Large intestine (tissue), 12 donors: ENCODE results near the gene SMTN. TPM values are rescaled to one million over a fixed set of nuclear protein-coding genes. Genes with fewer than 3 reads are reported as not detected.
A peak's percentile ranks its signal among the peaks of the same experiment; 100 is the strongest.

Source experiments
- DNase-seq, 2 donors: peaks; one replicate each; pipeline versions ENCODE4 v3.0.0 to v3.0.0-alpha.2; 2013
- H3K27ac ChIP-seq: one replicate; pipeline ENCODE4 v1.5.1; 2013; ENCODE audit warnings: low read length
- H3K27me3 ChIP-seq: 2 replicates; pipeline ENCODE4 v1.6.1; 2013; ENCODE audit warnings: low read length; ENCODE audit not compliant: control insufficient read depth, insufficient read depth
- H3K36me3 ChIP-seq: 2 replicates; pipeline ENCODE4 v1.6.1; 2013; ENCODE audit warnings: low read length; ENCODE audit not compliant: control insufficient read depth, insufficient read depth
- H3K4me1 ChIP-seq: one replicate; pipeline ENCODE4 v1.6.1; 2013; ENCODE audit warnings: low read length; ENCODE audit not compliant: control insufficient read depth, insufficient read depth
- H3K4me3 ChIP-seq: one replicate; pipeline ENCODE4 v1.5.1; 2013; ENCODE audit warnings: low read length
- H3K9me3 ChIP-seq: one replicate; pipeline ENCODE4 v1.6.1; 2013; ENCODE audit warnings: mild to moderate bottlenecking, low read depth, low read length, moderate library complexity; ENCODE audit not compliant: control insufficient read depth
- WGBS: methylation state at CpG from one replicate; pipeline ENCODE4 v1.1.5; 2013; ENCODE audit warnings: low lambda C conversion rate; ENCODE audit not compliant: insufficient coverage; 5-methylcytosine and 5-hydroxymethylcytosine counted together
- long read RNA-seq, 11 donors: transcript quantifications; one replicate each; lab custom pipeline, GENCODE V29; 2026
- polyA plus RNA-seq: library from polyadenylated mRNA; unstranded; fragments of 120-200 nt; gene quantifications from one replicate; pipeline ENCODE4 v1.2.1, GENCODE V29; 2013

The SMTN gene
- 96.3 TPM for polyA plus RNA-seq
- long read RNA-seq, donor 1, partial matches to known transcripts = 0 of 4 reads
- long read RNA-seq, donor 1, other reads (novel, unspliced or antisense) = 0 of 4 reads
- long read RNA-seq, donor 2, partial matches to known transcripts = 12 of 17 reads
- long read RNA-seq, donor 2, other reads (novel, unspliced or antisense) = 0 of 17 reads
- long read RNA-seq, donor 3, partial matches to known transcripts = 17 of 24 reads
- long read RNA-seq, donor 3, other reads (novel, unspliced or antisense) = 0 of 24 reads
- long read RNA-seq, donor 4 = 0 reads
- long read RNA-seq, donor 5, partial matches to known transcripts = 0 of 5 reads
- long read RNA-seq, donor 5, other reads (novel, unspliced or antisense) = 0 of 5 reads
- long read RNA-seq, donor 6, partial matches to known transcripts = 29 of 35 reads
- long read RNA-seq, donor 6, other reads (novel, unspliced or antisense) = 0 of 35 reads
- long read RNA-seq, donor 7, transcript SMTN-214 (4 exons, 576 nt) = major isoform, 5 of 29 reads
- long read RNA-seq, donor 7, partial matches to known transcripts = 18 of 29 reads
- long read RNA-seq, donor 7, other reads (novel, unspliced or antisense) = 0 of 29 reads
- long read RNA-seq, donor 8, partial matches to known transcripts = 21 of 31 reads
- long read RNA-seq, donor 8, other reads (novel, unspliced or antisense) = 0 of 31 reads
- long read RNA-seq, donor 9, partial matches to known transcripts = 0 of 2 reads
- long read RNA-seq, donor 9, other reads (novel, unspliced or antisense) = 0 of 2 reads
- long read RNA-seq, donor 10, partial matches to known transcripts = 6 of 11 reads
- long read RNA-seq, donor 10, other reads (novel, unspliced or antisense) = 0 of 11 reads
- long read RNA-seq, donor 11, partial matches to known transcripts = 12 of 17 reads
- long read RNA-seq, donor 11, other reads (novel, unspliced or antisense) = 0 of 17 reads

GRCh38 chr22:31080848-31081649, at the start of gene SMTN:
Gene SMTN, plus strand, starts transcription at chr22:31081318. Its CDS starts 1,941 bp downstream, at chr22:31083259.
- peak; percentile 94 to 96 for DNase-seq
- Histone ChIP-seq H3K27ac (peak within 1 kb of the TSS; percentile 87), H3K4me3 (peak within 1 kb of the TSS; percentile 92), H3K9me3 (no peaks in the 10 kb centered on the region), H3K4me1 (peaks cover 58% of the 10 kb centered on the region), H3K36me3 (peaks cover 19% of the 10 kb centered on the region), H3K27me3 (no peaks in the 10 kb centered on the region)
- WGBS = no CpG with 5 or more reads among the region's 63 CpGs

- Histone ChIP-seq H3K27me3 (no peaks in the 10 kb centered on the region), H3K9me3 (no peaks in the 10 kb centered on the region), H3K27ac (peak overlapping the region; percentile 76), H3K4me3 (no peak overlapping the region), H3K4me1 (peaks cover 8% of the 10 kb centered on the region), H3K36me3 (no peaks in the 10 kb centered on the region)
- peak; percentile 41 to 48 for DNase-seq
- 80% methylated on average over 2 of the region's 20 CpGs for WGBS
These were observed 44.2 kb upstream of the SMTN start for GRCh38 chr22:31036671-31037550.

DNA sequence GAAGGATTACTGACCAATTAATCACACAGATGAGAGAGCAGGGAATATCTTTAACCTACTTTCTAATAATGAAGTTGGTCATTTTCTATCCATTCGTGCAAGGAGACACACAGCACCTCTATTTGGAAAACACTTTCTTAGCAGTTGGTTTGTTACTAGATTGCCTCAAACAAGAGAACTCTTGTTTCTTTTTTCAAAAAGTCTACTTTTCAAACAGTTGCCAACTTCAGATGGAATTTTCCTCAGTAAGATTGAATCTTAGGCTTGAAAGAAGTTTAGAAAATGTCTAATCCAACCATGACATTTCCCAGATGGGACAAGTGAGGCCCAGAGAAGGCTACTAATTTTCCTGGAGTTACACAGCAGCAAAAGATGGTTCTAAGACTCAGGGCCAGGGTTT, 42.4 kb upstream of the SMTN start:
- Histone ChIP-seq H3K9me3 (no peaks in the 10 kb centered on the region), H3K4me3 (no peak overlapping the region), H3K27ac (peak overlapping the region; percentile 77)

DNA sequence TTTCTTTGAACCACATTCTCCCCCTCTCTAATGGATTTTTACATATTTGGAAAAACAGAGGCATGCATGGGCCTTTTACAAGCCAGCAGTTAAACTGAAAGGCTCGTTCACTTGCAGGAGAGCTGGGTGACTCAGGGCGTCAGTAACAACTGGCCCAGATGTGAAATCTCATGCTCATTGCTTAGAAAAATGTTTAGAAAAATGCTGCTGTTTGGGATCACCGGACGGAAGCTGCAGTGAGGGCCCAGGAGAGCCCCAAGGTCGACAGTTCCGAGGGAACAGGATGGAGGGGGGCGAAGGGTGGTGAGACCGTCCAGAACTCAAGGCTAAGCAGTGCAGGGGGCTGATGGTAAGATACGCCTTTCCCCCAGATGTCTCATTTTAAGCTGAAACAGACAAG, 41.7 kb upstream of the SMTN start:
- WGBS = no CpG with 5 or more reads among the region's 9 CpGs
- Histone ChIP-seq H3K27ac (peak overlapping the region; percentile 77), H3K4me1 (peaks cover 8% of the 10 kb centered on the region), H3K4me3 (no peak overlapping the region), H3K27me3 (no peaks in the 10 kb centered on the region), H3K9me3 (no peaks in the 10 kb centered on the region), H3K36me3 (no peaks in the 10 kb centered on the region)
- peak in 1 of 2 donors; percentile 47 for DNase-seq

More for the DNA sequence above, 42.4 kb upstream of the SMTN start:
- WGBS = 80% methylated on average over 1 of the region's 1 CpG
- Histone ChIP-seq H3K36me3 (no peaks in the 10 kb centered on the region), H3K27me3 (no peaks in the 10 kb centered on the region), H3K4me1 (peaks cover 8% of the 10 kb centered on the region)
- no peak for DNase-seq

GRCh38 chr22:31040542-31041398, 40.3 kb upstream of the SMTN start:
- WGBS = 50% methylated on average over 1 of the region's 3 CpGs

DNA sequence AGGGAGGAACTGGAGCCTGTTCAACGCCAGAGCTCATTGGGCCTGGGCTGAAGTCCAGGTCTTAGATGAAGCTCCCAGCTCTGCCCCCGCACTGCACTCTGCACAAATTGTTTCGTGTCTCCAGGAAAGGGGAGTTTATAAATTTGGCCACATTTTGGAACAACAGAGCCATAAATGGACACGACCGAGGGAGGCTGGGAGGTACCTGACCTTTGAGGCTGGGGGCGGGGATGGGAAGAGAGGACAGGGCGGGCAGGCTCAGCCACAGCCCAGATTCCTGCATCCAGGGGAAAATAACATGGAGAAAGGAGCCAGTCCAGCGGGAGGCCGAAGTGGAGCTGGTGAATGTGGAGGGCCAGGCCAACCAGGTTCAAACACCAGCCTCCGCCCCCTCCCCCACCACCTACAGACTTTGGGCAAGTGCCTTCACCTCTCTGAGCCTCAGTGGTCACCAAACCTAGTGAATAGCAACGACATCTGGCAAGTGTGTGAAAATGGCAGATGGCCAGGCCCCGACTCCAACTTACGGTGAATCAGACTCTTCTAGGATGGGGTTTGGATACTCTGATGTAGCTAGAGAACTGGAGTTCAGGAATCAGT, 36.8 kb upstream of the SMTN start:
- H3K27ac ChIP-seq = peak overlapping the region; percentile 50
- no CpG with 5 or more reads among the region's 13 CpGs for WGBS
- no peaks in the 10 kb centered on the region for H3K27me3 ChIP-seq

More at GRCh38 chr22:31040542-31041398, 40.3 kb upstream of the SMTN start:
- DNase-seq = no peak
- Histone ChIP-seq H3K4me3 (no peak overlapping the region), H3K36me3 (no peaks in the 10 kb centered on the region), H3K27ac (no peak overlapping the region), H3K9me3 (no peaks in the 10 kb centered on the region), H3K4me1 (peaks cover 8% of the 10 kb centered on the region), H3K27me3 (no peaks in the 10 kb centered on the region)

GRCh38 chr22:31045900-31046538, 35.1 kb upstream of the SMTN start:
- DNase-seq = no peak
- H3K27ac ChIP-seq = peak overlapping the region; percentile 58
- H3K4me3 ChIP-seq = no peak overlapping the region
- no peaks in the 10 kb centered on the region for H3K36me3 ChIP-seq
- no peaks in the 10 kb centered on the region for H3K4me1 ChIP-seq
- WGBS = no CpG with 5 or more reads among the region's 4 CpGs
- no peaks in the 10 kb centered on the region for H3K9me3 ChIP-seq
- no peaks in the 10 kb centered on the region for H3K27me3 ChIP-seq

More for the DNA sequence above, 36.8 kb upstream of the SMTN start:
- peak in 1 of 2 donors; percentile 40 for DNase-seq
- peaks cover 4% of the 10 kb centered on the region for H3K4me1 ChIP-seq
- H3K9me3 ChIP-seq = no peaks in the 10 kb centered on the region
- no peak overlapping the region for H3K4me3 ChIP-seq
- H3K36me3 ChIP-seq = no peaks in the 10 kb centered on the region

DNA sequence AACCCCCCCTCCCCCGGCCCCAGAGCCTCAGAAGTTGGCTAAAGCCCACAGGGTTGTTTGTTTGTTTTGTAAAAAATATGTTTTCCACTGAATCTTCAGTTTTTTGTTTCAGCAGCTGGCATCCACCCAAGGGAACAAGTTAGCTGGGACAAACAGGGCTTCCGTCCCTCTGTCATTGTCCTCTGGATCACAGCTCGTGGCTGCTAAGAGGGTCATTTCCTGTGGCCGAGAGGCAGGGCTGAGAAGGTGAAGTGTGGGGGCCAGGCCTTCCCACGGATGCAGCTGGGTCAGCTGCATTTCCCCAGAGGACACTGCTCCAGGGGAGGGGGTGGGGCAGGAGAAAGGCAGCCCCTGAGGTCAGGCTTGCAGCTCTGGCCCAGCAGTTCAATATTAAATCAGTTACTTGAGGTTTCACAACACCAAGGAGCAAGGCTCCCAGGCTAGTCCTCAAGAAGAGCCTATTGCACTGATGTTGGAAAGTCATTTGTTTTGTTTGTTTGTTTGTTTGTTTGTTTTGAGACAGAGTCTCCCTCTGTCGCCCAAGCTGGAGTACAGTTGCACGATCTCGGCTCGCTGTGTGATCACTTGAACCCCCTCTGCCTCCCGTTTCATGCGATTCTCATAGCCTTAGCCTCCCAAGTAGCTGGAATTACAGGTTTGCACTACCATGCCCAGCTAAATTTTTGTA, 34.4 kb upstream of the SMTN start:
- Histone ChIP-seq H3K27me3 (no peaks in the 10 kb centered on the region), H3K27ac (peak overlapping the region; percentile 58), H3K36me3 (no peaks in the 10 kb centered on the region), H3K4me3 (no peak overlapping the region), H3K4me1 (no peaks in the 10 kb centered on the region), H3K9me3 (no peaks in the 10 kb centered on the region)
- peak; percentile 59 to 64 for DNase-seq
- WGBS = no CpG with 5 or more reads among the region's 11 CpGs
